Ovary (tissue), 9 donors: ENCODE measurements around the gene ZMYND10. TPM values are rescaled to one million over a fixed set of nuclear protein-coding genes. Genes with fewer than 3 reads are reported as not detected.

Experiments
- DNase-seq, 5 donors: peaks; one replicate each; pipeline ENCODE4 v3.0.0-alpha.2; 2019 to 2020
- H3K27ac ChIP-seq, 2 donors: fragments of 200-600 bp; one replicate each; pipeline versions ENCODE4 v1.5.1 to v1.8.0; 2019 to 2022
- H3K27me3 ChIP-seq: fragments of 200-600 bp; one replicate; pipeline ENCODE4 v1.8.0; 2022
- H3K36me3 ChIP-seq: fragments of 200-600 bp; sonication (generic); one replicate; pipeline ENCODE4 v1.5.1; 2019
- H3K4me1 ChIP-seq: one replicate; pipeline ENCODE4 v1.8.1; 2013; ENCODE audit warnings: mild to moderate bottlenecking, moderate library complexity; ENCODE audit not compliant: insufficient read depth
- H3K4me3 ChIP-seq: fragments of 200-600 bp; sonication (generic); one replicate; pipeline ENCODE4 v1.5.1; 2017
- H3K9me3 ChIP-seq, 2 donors: fragments of 200-600 bp in 1 of 2; sonication (generic) in 1 of 2; one replicate each; pipeline versions ENCODE4 v1.5.1 to v1.8.1; 2013 to 2019; ENCODE audit warnings: mild to moderate bottlenecking in 1 of 2, moderate library complexity in 1 of 2
- EP300 ChIP-seq: sonication (generic); formaldehyde crosslinking; IDR thresholded peaks from one replicate; pipeline ENCODE4 v1.6.1; 2017; ENCODE audit warnings: antibody characterized with exemption
- POLR2A ChIP-seq: fragments of 450-650 bp; IDR thresholded peaks from one replicate; pipeline ENCODE4 v1.6.1; 2017; ENCODE audit warnings: antibody characterized with exemption, mild to moderate bottlenecking, moderate library complexity
- WGBS, 3 donors: extraction: QIAGEN DNeasy Blood & Tissue Kit in 1 of 3; methylation state at CpG; one replicate each; pipeline versions ENCODE4 v1.1.5 to v1.1.7; 2013 to 2017; 5-methylcytosine and 5-hydroxymethylcytosine counted together
- intact Hi-C, 4 donors: fragments of 100-400 bp; cut with DNase I; formaldehyde crosslinking; loops; one replicate each; pipeline versions ENCODE4 v1.11.0 to v1.15.1; 2022 to 2023
- polyA plus RNA-seq, 2 donors: library from polyadenylated mRNA; stranded (reverse); fragments of 200-250 nt in 1 of 2; fragments of 350-450 nt in 1 of 2; fragmentation: Illumina TruSeq in 1 of 2; extraction: RNeasy Lipid Tissue Mini Kit (QIAGEN cat#74804) in 1 of 2; gene quantifications; one replicate each; pipeline ENCODE4 v1.2.3, GENCODE V29; 2013 to 2014
- total RNA-seq, 7 donors: library from RNA; depleted of rRNA in 2 of 7; stranded (reverse); fragments of >200 nt in 2 of 7; fragmentation: NEBNext Ultra II Directional in 3 of 7; extraction: Animal tissue kit (Norgen Biotek cat#: 25700) in 3 of 7; gene quantifications; one replicate each; pipeline versions ENCODE4 v1.1.0 to v1.2.4, GENCODE V29; 2016 to 2023
- TF ChIP-seq, protein P1 (sequence below), 3 donors: fragments of 450-650 bp in 2 of 3; fragments of 200-600 bp in 1 of 3; IDR thresholded peaks; one replicate each; pipeline versions ENCODE4 v1.5.1 to v1.8.0; 2016 to 2022; ENCODE audit warnings: antibody characterized with exemption in 3 of 3, mild to moderate bottlenecking in 1 of 3
- donor health status: DM: no; HTN: no; CAD: no; lungs with moderate emphysema.
- donor health status: DM: no; HTN: no; CAD: no.
- donor health status: Bipolar disorder and iron deficiency.
- donor health status: DM: yes; HTN: yes; CAD: no.
- donor health status: DM: no; HTN: no; CAD: no.
- donor health status: DM: yes; HTN: yes; CAD: no.

Gene ZMYND10
- total and polyA plus RNA-seq, 9 donors: 0.50 to 75.1 (median 3.0) TPM

GRCh38 chr3:50352781-50353180, 7.2 kb upstream of the ZMYND10 start:
- no peaks in the 10 kb centered on the region for H3K36me3 ChIP-seq
- H3K4me3 ChIP-seq: no peak overlapping the region
- intact Hi-C loops: loop anchor here in 2 of 4 donors (5.0 to 10.0 kb wide), 2 partner anchors 252 to 255 kb away; no protein-coding TSS in a partner anchor
- 46 to 53% (median 51%) methylated on average over 2 of the region's 2 CpGs for WGBS, 3 donors
- TF ChIP-seq POLR2A (no peak), EP300 (no peak)
- TF ChIP-seq, protein P1, sequence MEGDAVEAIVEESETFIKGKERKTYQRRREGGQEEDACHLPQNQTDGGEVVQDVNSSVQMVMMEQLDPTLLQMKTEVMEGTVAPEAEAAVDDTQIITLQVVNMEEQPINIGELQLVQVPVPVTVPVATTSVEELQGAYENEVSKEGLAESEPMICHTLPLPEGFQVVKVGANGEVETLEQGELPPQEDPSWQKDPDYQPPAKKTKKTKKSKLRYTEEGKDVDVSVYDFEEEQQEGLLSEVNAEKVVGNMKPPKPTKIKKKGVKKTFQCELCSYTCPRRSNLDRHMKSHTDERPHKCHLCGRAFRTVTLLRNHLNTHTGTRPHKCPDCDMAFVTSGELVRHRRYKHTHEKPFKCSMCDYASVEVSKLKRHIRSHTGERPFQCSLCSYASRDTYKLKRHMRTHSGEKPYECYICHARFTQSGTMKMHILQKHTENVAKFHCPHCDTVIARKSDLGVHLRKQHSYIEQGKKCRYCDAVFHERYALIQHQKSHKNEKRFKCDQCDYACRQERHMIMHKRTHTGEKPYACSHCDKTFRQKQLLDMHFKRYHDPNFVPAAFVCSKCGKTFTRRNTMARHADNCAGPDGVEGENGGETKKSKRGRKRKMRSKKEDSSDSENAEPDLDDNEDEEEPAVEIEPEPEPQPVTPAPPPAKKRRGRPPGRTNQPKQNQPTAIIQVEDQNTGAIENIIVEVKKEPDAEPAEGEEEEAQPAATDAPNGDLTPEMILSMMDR (IDR thresholded peaks at IDR 0.05): no peak
- no peak overlapping the region for H3K27ac ChIP-seq
- H3K27me3 ChIP-seq: no peaks in the 10 kb centered on the region
- DNase-seq: no peak
- no peaks in the 10 kb centered on the region for H3K9me3 ChIP-seq
- H3K4me1 ChIP-seq: peaks cover 24% of the 10 kb centered on the region

DNA sequence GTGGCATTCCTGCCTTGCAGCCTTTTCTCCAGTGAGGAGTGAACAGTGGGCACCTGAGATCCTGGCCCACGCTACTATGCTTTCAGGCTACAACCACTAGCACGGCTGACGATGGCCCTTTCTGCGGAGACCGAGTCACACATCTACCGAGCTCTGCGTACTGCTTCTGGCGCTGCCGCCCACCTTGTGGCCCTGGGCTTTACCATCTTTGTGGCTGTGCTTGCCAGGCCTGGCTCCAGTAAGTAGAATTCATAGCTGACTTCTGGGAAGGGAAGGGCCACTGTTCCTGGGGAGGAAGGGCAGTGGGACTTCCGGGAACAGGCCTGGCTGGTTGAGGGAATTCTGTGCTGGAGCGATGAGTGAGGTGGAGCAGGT, 5.8 kb upstream of the ZMYND10 start:
- Histone ChIP-seq H3K36me3 (no peaks in the 10 kb centered on the region), H3K4me3 (peak overlapping the region; percentile 75), H3K27me3 (no peaks in the 10 kb centered on the region), H3K4me1 (peaks cover 13% of the 10 kb centered on the region), H3K27ac (peak overlapping the region in 1 of 2 donors; percentile 87), H3K9me3 (no peaks in the 10 kb centered on the region)
- TF ChIP-seq POLR2A: no peak
- TF ChIP-seq, protein P1 (IDR thresholded peaks at IDR 0.05): no peak
- no peak for TF ChIP-seq EP300
- WGBS, 3 donors: 30 to 36% (median 33%) methylated on average over 11 of the region's 11 CpGs
- DNase-seq: no peak
- intact Hi-C loops: loop anchor here in 2 of 4 donors (5.0 to 10.0 kb wide), 2 partner anchors 253 to 256 kb away; no protein-coding TSS in a partner anchor

DNA sequence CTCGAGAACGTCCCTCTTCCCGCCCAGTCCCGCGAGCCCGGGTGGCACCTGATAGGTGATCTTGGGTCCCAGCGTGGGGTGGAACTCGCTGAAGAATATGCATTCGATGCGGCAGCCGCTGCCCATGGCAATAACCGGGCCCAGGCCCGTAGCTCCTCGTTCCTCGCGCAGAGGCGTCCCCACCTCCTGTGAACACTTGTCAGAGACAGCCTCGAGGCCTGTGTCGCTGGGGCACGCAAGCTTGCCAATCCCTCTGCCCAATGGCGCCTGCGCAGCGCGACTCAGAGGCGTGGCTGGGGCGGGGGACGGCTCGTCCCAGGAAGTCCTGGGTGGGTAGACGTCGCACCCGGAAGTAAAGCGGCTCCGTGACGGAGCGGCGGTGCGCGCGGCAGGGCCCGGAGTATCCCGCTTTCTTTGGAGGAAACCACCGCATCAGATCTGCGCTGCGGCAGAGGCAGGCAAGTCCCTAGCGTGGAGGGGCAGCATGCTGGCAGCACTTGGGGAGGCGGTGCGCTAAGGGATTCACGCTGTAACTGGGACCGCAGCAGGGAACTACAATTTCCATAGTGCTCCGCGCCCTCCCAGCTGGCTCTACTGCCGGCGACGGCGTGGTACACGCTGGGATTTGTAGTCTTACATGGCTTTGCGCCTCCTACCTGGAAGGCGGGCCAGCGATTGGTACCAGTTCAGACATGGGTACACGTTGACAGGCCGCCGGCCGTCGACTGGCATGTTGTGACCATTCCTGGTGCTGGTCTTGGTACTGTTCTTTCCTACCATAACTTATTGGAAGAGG, 5.2 kb upstream of the ZMYND10 start, which contains the start of the genes CYB561D2 and NPRL2:
CYB561D2 (plus strand) TSS at position 336 of the 796 bp plus-strand sequence. CDS start 572 bp downstream, outside the sequence.
NPRL2 (minus strand) TSS at position 249 of the 796 bp plus-strand sequence; CDS start at position 126, 123 bp downstream.
- Histone ChIP-seq H3K4me3 (peak within 1 kb of the TSS; percentile 75), H3K4me1 (peaks cover 11% of the 10 kb centered on the region), H3K36me3 (no peaks in the 10 kb centered on the region), H3K27ac (peak within 1 kb of the TSS; percentile 77 to 87), H3K9me3 (no peaks in the 10 kb centered on the region), H3K27me3 (no peaks in the 10 kb centered on the region)
- intact Hi-C loops: loop anchor here in 2 of 4 donors (5.0 to 10.0 kb wide), 2 partner anchors 254 to 257 kb away; no protein-coding TSS in a partner anchor
- 0% methylated on average over 33 to 64 of the region's 64 CpGs for WGBS, 3 donors
- peak; percentile 94 to 95 (median 94) for DNase-seq
- TF ChIP-seq EP300: no peak
- TF ChIP-seq POLR2A: peak; percentile 65

- H3K9me3 ChIP-seq: no peaks in the 10 kb centered on the region
- intact Hi-C loops: loop anchor here in 2 of 4 donors (5.0 to 10.0 kb wide), 2 partner anchors 255 to 257 kb away; no protein-coding TSS in a partner anchor
Measured at GRCh38 chr3:50350213-50350526, 4.6 kb upstream of the ZMYND10 start.

More at GRCh38 chr3:50350213-50350526, 4.6 kb upstream of the ZMYND10 start:
- peak overlapping the region; percentile 75 for H3K4me3 ChIP-seq
- TF ChIP-seq, protein P1 (IDR thresholded peaks at IDR 0.05): no peak
- TF ChIP-seq EP300 (no peak), POLR2A (no peak)
- 1 to 2% (median 1%) methylated on average over 7 of the region's 7 CpGs for WGBS, 3 donors
- H3K36me3 ChIP-seq: no peaks in the 10 kb centered on the region
- no peaks in the 10 kb centered on the region for H3K27me3 ChIP-seq
- peak overlapping the region; percentile 77 to 87 for H3K27ac ChIP-seq
- H3K4me1 ChIP-seq: peaks cover 16% of the 10 kb centered on the region
- no peak for DNase-seq
